ENCODE measurements around the gene PLA2G3. TPM values are rescaled to one million over a fixed set of nuclear protein-coding genes. Genes with fewer than 3 reads are reported as not detected.

Gene PLA2G3
- total and polyA plus RNA-seq, 7 donors, result not detected

DNA sequence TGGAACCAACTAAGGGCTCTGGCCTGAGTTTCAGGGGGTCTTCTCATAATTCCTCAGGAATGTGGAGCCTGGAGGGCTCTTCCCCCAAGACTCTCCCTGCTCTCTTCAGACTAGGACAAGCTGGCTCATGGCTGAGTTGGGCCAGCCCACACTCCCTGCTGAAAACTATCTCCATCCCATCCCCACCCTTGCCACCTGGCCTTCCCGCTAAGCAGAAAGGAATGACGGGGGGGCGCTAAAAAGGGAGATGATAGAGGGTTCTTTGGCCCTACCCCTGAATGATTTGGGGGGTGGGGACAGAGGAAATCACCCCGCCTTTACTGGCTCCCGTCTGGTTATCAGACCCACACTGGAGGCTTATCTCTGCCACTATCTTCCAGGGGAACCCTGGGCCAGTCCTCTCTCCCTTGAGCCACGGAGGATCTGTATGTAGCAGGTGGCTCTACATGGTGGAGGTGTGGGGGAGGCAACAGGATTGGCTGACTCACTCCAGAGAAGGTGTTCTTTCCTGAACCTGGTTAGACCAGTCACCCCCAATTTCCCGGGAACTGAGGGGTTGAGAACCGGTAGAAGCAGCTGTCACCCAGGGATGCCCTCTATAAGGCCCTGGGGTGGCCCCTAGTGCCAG, 53.5 kb downstream of the PLA2G3 start:
- intact Hi-C loops (cut with DNase I), result loop anchor here in 1 of 2 donors (10.0 kb wide), 1 partner anchor 148 kb away; no protein-coding TSS in a partner anchor
- ATAC-seq (no peak), DNase-seq (no peak)
- Histone ChIP-seq H3K27ac (peak overlapping the region; percentile 94), H3K36me3 (ENCODE audit: insufficient read depth in 1 of 2, low read depth in 1 of 2) (peaks cover 0 to 38% of the 10 kb centered on the region in 2 donors), H3K4me3 (no peak overlapping the region), H3K4me1 (peaks cover 26% of the 10 kb centered on the region), H3K27me3 (ENCODE audit: insufficient read depth in 3 of 3, low read length in 2 of 3) (no peaks in the 10 kb centered on the region), H3K9me3 (no peaks in the 10 kb centered on the region)
- 72 to 79% (median 75%) methylated on average over 8 of the region's 8 CpGs for WGBS, 3 donors
- TF ChIP-seq, protein P1, sequence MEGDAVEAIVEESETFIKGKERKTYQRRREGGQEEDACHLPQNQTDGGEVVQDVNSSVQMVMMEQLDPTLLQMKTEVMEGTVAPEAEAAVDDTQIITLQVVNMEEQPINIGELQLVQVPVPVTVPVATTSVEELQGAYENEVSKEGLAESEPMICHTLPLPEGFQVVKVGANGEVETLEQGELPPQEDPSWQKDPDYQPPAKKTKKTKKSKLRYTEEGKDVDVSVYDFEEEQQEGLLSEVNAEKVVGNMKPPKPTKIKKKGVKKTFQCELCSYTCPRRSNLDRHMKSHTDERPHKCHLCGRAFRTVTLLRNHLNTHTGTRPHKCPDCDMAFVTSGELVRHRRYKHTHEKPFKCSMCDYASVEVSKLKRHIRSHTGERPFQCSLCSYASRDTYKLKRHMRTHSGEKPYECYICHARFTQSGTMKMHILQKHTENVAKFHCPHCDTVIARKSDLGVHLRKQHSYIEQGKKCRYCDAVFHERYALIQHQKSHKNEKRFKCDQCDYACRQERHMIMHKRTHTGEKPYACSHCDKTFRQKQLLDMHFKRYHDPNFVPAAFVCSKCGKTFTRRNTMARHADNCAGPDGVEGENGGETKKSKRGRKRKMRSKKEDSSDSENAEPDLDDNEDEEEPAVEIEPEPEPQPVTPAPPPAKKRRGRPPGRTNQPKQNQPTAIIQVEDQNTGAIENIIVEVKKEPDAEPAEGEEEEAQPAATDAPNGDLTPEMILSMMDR (IDR thresholded peaks at IDR 0.05), result no peak

DNA sequence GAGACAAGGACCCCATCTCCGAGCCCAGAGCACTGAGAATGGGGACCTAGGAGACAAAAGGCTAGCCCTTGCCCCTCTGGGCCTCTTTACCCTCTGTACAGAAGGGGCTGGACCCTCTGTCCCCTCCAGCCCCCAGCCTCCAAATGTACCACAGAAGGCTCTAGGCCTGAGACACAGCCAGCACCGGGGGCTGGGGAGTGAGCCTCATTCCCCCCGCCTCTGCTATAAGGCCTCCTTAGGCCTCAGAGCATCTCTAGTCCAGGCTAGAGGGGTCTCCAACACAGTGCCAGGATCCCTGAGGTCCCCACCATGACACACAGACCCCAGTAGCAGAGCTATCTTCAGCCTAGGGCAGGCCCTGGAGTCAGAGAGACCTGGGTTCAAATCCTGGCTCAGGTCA, 54.4 kb downstream of the PLA2G3 start:
- TF ChIP-seq, protein P1 (IDR thresholded peaks at IDR 0.05), result no peak

DNA sequence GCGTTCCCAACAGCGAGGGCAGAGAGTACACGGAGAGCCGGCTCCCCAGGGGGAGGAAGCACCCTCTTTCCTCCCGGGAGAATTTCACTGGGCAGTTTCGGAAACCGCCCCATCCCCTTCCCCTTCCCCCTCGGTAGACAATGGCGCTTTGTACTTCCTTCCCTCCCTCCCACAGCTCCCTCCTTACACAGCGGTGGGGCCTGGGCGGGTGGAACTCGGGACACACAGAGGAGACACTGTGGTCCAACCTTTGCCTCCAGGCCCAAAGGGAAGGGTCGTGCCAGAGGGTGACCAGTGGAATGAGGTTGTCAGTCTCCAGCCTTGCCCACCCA, 54.8 kb downstream of the PLA2G3 start:
- Histone ChIP-seq H3K36me3 (ENCODE audit: insufficient read depth in 1 of 2, low read depth in 1 of 2) (peaks cover 0 to 28% of the 10 kb centered on the region in 2 donors), H3K27ac (peak overlapping the region; percentile 94), H3K27me3 (ENCODE audit: insufficient read depth in 3 of 3, low read length in 2 of 3) (no peaks in the 10 kb centered on the region), H3K4me3 (peak overlapping the region; percentile 89), H3K4me1 (peaks cover 30% of the 10 kb centered on the region), H3K9me3 (no peaks in the 10 kb centered on the region)
- no peak for ATAC-seq
- intact Hi-C loops (cut with DNase I), result loop anchor here (2.0 to 10.0 kb wide), 3 partner anchors 117 to 149 kb away; partner anchors contain the start of genes MORC2 (in 1 of the 2) and TUG1 (in 1 of the 2)
- WGBS, 3 donors, result 8 to 31% (median 24%) methylated on average over 7 to 13 of the region's 13 CpGs
- TF ChIP-seq, protein P1 (IDR thresholded peaks at IDR 0.05), result no peak
- DNase-seq, result peak; percentile 27 to 67

More for the DNA sequence above, 54.4 kb downstream of the PLA2G3 start:
- intact Hi-C loops (cut with DNase I), result loop anchor here (2.0 to 10.0 kb wide), 3 partner anchors 117 to 149 kb away; partner anchors contain the start of genes MORC2 (in 1 of the 2) and TUG1 (in 1 of the 2)
- ATAC-seq, result no peak
- Histone ChIP-seq H3K4me3 (peak overlapping the region; percentile 89), H3K27ac (peak overlapping the region; percentile 94), H3K36me3 (ENCODE audit: insufficient read depth in 1 of 2, low read depth in 1 of 2) (peaks cover 0 to 30% of the 10 kb centered on the region in 2 donors), H3K27me3 (ENCODE audit: insufficient read depth in 3 of 3, low read length in 2 of 3) (no peaks in the 10 kb centered on the region), H3K4me1 (peaks cover 30% of the 10 kb centered on the region), H3K9me3 (no peaks in the 10 kb centered on the region)
- 72 to 81% (median 76%) methylated on average over 3 of the region's 3 CpGs for WGBS, 3 donors
- DNase-seq, result no peak

DNA sequence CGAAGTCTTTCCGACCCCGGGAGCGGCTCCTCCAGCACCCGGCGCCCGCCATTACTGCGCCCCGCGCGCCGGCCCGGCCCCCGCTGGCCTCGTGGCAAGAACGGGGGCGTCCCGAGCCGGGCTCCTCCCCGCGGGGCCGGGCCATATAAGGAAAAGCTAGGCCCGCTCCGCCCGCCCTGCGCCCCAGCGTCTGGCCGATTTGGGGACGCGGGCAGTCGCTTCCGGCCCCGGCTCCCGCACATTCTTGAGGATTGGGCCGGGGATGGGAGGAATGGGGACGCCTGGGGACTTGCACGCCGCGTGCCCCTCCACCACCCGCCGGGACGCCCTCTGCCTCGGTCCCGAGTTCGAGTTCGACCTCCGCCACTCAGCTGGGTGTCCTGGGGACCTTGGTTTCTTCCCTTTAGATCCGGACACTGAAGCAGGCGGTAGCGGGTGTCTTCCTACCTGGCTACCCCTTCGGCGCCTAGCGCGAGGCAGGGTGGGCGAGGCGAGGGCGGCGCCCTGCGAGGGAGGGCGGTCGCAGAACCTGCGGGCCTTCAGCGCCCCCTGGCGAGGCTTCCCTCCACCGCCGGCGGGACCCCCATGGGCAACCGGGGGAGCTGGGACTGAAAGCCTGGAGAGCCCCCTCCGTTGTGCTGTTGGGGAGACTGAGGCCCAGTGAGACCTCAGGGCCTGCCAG, 55.4 kb downstream of the PLA2G3 start:
- Histone ChIP-seq H3K36me3 (ENCODE audit: insufficient read depth in 1 of 2, low read depth in 1 of 2) (peaks cover 0 to 23% of the 10 kb centered on the region in 2 donors), H3K27ac (peak overlapping the region; percentile 94), H3K27me3 (ENCODE audit: insufficient read depth in 3 of 3, low read length in 2 of 3) (no peaks in the 10 kb centered on the region), H3K4me3 (peak overlapping the region; percentile 89), H3K4me1 (peaks cover 30% of the 10 kb centered on the region), H3K9me3 (no peaks in the 10 kb centered on the region)
- DNase-seq, result peak; percentile 91 to 93
- peak; percentile 73 to 85 (median 74) for ATAC-seq
- intact Hi-C loops (cut with DNase I), result loop anchor here (2.0 to 10.0 kb wide), 4 partner anchors 116 to 150 kb away; partner anchors contain the start of genes MORC2 (in 1 of the 2) and TUG1 (in 1 of the 2)
- 0 to 1% (median 1%) methylated on average over 45 to 69 of the region's 69 CpGs for WGBS, 3 donors
- TF ChIP-seq, protein P1 (IDR thresholded peaks at IDR 0.05), result peak; percentile 82

Other genes starting within 250 kb of the PLA2G3 start
- gene MORC2, start 171.7 kb downstream of the PLA2G3 start, total RNA-seq, result 10 to 100 TPM; 21.5 to 35.9 (median 31.2) TPM
- 10 to 100 TPM; 15.6 to 34.7 (median 20.8) TPM for gene MORC2, start 171.7 kb downstream of the PLA2G3 start, polyA plus RNA-seq
- 10 to 100 TPM; 22.2 to 30.7 (median 28.5) TPM for gene TUG1, start 171.2 kb downstream of the PLA2G3 start, total RNA-seq
- gene TUG1, start 171.2 kb downstream of the PLA2G3 start, polyA plus RNA-seq, result 10 to 100 TPM; 10.9 to 38.5 (median 21.4) TPM
- 10 to 100 TPM; 33.6 to 79.3 (median 66.5) TPM for gene SMTN, start 59.2 kb downstream of the PLA2G3 start, total RNA-seq
- 10 to 100 TPM; 23.0 to 43.4 (median 36.5) TPM for gene SMTN, start 59.2 kb downstream of the PLA2G3 start, polyA plus RNA-seq
- gene SELENOM, start 32.9 kb downstream of the PLA2G3 start, total RNA-seq, result 10 to 100 TPM; 45.4 to 68.2 (median 52.3) TPM
- gene SELENOM, start 32.9 kb downstream of the PLA2G3 start, polyA plus RNA-seq, result 10 to 100 TPM; 23.6 to 64.3 (median 44.0) TPM
- gene INPP5J, start 17.5 kb downstream of the PLA2G3 start, total RNA-seq, result 1 to 10 TPM; 1.3 to 4.4 (median 2.5) TPM
- gene INPP5J, start 17.5 kb downstream of the PLA2G3 start, polyA plus RNA-seq, result under 1 TPM; 0.14 to 0.65 (median 0.36) TPM
- 10 to 100 TPM; 18.7 to 38.7 (median 25.8) TPM for gene RNF185, start 19.7 kb upstream of the PLA2G3 start, total RNA-seq
- gene RNF185, start 19.7 kb upstream of the PLA2G3 start, polyA plus RNA-seq, result 10 to 100 TPM; 16.9 to 26.7 (median 19.4) TPM
- 10 to 100 TPM; 12.5 to 73.5 (median 41.1) TPM for gene LIMK2, start 71.8 kb upstream of the PLA2G3 start, total RNA-seq
- 1 to 10 TPM; 4.0 to 4.8 (median 4.5) TPM for gene LIMK2, start 71.8 kb upstream of the PLA2G3 start, polyA plus RNA-seq
- 10 to 100 TPM in 1 of 4 donors, 1 to 10 TPM in 3; 3.4 to 11.6 (median 6.3) TPM for gene PIK3IP1, start 152.0 kb upstream of the PLA2G3 start, total RNA-seq
- 10 to 100 TPM in 1 of 3 donors, 1 to 10 TPM in 2; 2.0 to 10.8 (median 8.4) TPM for gene PIK3IP1, start 152.0 kb upstream of the PLA2G3 start, polyA plus RNA-seq
- 10 to 100 TPM in 3 of 4 donors, 1 to 10 TPM in 1; 7.4 to 14.2 (median 11.3) TPM for gene PATZ1, start 205.8 kb upstream of the PLA2G3 start, total RNA-seq
- 1 to 10 TPM; 5.2 to 9.2 (median 7.3) TPM for gene PATZ1, start 205.8 kb upstream of the PLA2G3 start, polyA plus RNA-seq